ENCODE measurements around the gene SEMA4D.

SEMA4D gene

DNA sequence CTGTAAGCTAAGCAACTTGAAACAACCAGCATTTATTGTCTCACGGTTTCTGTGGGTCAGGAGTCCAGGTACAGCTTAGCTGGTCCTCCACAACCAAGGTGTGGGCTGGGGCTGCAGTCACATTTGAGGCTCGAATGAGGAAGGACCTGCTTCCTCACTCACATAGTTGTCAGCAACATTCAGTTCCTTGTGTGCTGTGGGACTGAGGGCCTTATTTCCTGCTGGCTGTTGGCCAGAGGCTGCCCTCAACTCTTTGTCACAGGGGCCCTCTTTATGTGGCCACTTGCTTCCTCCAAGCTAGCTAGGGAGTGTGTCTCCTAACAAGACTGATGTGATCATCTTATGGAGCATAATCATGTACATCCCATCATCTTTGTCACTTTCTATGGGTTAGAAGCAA, 29.2 kb upstream of the SEMA4D start:
- no peak for DNase-seq

DNA sequence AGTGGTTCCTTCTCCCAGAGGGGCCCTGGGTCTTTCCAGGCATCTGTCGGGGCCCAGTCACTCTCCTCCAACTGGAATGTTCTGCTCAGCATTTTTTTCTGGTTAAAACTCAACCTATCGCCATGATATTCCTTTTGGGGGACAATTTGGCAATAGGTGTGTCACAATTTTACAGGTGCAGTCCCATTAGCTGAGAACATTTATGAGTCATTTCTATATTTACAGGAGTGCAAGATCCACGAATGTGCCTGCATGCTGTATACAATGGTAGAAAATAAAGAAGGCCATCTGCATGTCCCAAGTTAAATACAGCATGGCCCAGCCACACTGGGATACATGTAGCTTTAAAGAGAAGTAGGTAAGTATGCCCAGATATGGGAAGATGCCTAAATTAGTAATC, 28.8 kb upstream of the SEMA4D start:
- no peak for DNase-seq

- no peak for DNase-seq
These were observed 27.8 kb upstream of the SEMA4D start for GRCh38 chr9:89525446-89526374.

DNA sequence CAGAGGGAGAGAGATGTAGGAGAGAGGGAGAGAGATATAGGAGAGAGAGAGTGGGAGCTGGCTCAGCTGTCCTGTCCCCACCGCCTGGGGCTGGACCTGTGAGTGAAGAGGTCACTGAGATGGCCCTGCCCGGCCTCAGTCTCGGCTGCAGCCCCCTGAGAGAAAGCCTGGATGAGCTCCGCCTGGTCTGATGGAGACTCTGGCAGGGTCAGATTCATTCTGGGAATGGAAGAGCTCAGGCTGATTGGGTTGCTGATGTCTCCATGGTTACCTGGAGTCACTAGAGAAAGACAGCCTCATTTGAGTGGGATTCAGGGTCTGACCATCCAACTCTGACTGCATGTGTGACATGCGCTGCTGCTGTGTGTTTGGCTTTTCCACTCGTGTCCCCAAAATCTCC, 27.1 kb upstream of the SEMA4D start:
- no peak for DNase-seq

DNA sequence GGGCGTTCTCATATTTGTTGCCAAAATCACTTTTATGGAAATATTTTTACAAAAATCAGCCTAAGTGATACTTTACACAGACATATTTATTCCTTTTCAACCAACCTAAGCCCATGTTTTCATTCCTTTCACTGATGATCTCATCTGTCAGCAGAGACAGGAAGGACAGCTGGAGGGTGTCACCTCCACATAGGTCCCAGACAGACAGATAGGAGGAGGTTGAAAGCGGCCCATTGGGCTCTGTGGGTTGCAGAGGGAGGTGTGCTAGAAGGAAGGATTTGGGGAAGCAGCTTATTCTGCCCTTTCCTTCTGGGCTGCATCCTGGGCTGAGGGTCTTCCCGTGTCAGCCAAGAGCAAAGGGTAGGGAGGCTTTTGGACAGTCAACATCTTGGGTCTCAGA, 26.0 kb upstream of the SEMA4D start:
- DNase-seq, result peak; percentile 68

- DNase-seq, result no peak
These were observed 25.0 kb upstream of the SEMA4D start for GRCh38 chr9:89522959-89523285.

DNA sequence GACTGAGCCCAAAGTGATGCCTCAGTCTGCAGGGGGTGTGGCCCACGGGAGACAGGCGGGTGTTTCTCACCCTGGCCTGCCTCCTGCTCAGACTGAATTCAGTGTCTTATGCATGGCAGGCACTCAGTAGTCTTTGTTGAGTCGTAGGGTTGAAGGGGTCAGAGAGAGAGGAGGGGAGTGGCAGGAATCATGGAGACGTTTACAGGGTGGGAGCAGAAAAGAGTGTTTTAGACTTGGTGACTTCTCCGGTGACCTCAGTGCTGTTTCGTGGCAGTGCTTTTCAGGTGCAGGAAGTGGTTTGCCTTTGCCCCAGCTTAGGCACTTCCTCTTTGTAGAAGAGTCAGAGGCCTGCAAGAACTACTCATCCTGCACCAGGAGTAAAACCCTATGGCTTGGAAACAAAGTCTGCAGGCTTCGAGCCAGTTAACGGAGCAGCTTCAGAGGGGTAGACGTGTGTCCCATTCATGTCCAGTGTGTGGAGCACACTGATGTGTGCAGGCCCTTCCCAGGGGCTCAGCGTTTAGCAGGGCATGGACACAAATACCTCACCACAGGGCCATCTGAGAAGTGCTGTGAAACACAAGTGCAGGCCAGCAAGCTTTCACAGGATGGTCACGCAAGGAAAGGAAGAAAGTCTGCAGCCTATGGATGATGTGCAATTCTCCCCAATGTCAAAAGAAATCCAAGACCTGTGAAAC, 24.5 kb upstream of the SEMA4D start:
- peak; percentile 83 for DNase-seq

DNA sequence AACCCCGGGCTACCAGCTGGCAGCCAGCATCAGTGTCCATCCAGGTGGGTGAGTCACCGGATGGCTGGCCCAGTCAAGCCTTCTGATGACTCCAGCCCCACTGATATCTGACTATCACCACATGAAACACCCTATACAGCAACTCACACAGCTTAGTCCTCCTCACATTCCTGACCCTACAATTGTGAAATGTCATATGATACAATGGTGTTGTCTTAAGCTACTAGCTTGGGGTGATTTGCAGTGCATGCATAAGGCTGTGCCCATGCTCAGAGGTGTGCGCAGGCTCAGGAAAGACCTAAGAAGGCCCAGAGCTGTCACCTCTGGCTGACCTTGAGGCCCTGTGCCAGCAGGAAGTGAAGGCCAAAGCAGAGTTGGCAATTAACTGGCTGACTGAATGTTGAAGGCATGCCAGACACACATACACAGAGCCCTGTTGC, 21.5 kb upstream of the SEMA4D start:
- no peak for DNase-seq

DNA sequence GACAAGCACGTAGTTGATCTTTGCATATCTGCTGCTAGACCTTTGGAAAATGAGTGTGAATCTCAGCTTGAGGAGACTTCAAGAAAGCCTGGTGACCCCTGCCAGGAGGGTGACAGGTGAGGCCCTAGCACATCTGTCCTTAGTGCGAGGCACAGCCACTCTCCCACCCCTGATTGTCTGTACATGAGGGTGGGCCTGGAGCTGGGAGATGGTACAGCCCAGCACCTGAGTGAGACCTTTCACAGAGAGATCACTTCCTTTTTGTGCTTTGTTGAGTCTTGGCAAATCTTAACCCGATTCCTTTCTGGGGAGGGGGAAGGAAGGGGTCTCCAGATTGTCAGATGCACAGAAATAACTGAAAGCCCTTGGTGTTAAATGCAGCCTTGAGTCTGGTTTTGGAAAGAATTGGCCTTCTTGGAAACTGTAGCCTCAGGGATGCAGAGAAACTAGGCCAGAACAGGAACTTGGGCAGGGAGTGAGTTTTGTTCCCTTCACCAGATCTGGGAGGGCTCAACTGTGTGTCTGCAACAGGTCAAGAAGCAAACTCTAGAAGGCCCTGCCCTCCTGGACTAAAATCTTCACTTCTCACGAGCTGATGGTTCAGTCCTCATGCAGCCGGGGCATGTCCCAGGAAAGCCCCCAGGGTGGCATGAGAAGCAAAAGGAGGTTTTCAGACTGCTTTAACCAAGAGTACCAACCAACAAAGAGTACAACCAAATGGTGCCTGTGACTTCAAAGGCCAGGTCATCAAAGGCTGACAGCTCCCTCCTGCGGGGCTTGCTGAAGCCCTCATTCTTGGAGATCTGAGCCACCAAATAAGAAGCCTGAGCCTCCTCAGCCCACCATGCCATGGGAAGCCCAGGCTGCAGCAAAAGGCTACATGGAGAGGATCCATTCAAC, 20.8 kb upstream of the SEMA4D start:
- no peak for DNase-seq

DNA sequence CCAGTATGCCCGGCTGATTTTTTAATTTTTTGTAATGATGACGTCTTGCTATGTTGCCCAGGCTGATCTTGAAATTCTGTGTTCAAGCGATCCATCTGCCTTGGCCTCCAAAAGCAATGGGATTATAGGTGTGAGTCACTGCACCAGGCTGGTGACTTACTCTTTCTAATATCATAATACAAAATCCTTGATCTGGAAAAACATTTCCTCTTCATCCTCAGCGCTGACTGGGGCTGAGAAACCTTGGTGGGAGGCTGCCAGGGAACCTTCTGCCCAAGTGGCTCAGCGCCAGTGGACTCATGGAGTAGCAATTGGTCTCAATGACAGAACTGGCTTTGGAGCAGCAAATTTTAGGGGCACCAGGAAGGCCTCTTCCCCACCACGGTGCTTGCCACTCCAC, 17.5 kb upstream of the SEMA4D start:
- no peak for DNase-seq

DNA sequence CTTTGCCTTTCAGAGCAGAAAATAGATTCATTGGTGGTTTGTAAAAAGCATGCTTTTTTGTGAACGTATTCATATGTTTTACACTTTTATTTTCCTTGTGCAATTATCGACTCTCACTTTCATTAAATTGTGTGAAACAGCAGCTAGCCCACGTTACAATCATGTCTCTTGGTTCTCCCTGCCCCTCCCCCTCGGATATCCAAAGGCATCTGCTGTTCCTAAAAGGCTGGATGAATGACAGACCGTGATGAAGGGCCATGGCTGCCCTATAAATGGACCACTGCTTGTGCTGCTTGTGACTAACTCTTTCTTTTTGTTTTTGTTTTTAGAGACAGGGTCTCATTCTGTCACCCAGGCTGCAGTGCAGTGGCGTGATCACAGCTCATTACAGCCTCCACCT, 17.0 kb upstream of the SEMA4D start:
- DNase-seq, result no peak

DNA sequence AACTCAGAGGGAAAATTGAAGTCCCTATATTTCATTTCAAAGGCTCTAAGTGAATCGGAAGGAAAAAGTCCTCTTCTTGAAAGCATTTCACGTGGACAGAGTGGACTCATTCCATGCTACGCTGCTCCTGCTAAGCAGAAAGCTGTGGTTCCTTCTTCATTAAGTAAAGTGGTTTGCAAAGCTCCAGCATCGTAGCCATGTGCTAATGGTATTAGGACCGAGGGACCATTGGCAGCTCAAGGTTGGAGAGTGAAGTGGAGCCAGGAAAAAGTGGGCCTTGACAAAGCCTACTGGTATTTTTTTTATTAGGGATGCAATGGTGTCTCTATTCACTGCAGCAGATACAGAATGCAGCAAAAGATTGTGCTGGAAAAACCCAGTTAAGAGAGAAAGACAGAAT, 16.4 kb upstream of the SEMA4D start:
- DNase-seq, result no peak

DNA sequence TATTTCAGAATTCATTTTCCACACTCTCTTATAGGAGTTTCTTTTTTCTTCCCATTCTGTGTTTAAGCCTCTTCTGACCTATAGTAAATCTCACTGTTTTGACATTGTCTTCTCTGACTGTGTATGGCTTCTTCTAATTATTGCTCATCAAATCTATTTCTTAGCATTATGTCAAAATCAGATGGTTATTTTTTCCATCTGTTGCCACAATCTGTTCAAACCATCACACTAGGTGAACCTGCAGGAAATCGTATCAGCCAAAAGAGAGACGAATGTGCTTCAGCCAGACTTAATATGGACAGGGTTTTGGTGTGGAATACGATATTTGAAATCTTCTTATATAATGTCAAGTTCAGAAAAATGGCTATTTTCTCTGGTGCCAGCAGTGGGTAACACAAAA, 15.9 kb upstream of the SEMA4D start:
- no peak for DNase-seq

GRCh38 chr9:89512382-89512781, 14.5 kb upstream of the SEMA4D start:
- DNase-seq, result no peak

GRCh38 chr9:89508951-89509615, 11.2 kb upstream of the SEMA4D start:
- DNase-seq, result no peak

DNA sequence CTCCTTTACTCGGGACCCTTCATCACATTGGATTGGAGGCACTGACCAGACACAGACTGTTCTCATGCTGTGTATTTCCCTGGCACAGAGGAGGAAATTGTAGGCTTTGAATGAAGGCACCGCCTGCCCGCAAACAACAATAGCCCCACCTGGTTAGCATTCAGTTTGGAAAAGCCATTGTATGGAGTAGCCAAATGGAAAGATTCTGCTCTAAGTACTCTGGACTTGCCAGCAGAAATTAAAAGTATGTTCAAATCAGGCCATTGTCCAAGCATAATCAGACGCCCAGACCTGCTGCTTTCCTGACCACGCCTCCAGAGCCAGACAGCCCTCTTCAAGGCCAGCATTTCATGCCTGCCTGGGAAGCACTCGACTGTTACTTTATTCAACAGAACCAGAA, 8.0 kb upstream of the SEMA4D start:
- no peak for DNase-seq

- DNase-seq, result no peak
These were observed 7.1 kb upstream of the SEMA4D start for GRCh38 chr9:89505048-89505447.

GRCh38 chr9:89502671-89503070, 4.8 kb upstream of the SEMA4D start:
- DNase-seq, result no peak

DNA sequence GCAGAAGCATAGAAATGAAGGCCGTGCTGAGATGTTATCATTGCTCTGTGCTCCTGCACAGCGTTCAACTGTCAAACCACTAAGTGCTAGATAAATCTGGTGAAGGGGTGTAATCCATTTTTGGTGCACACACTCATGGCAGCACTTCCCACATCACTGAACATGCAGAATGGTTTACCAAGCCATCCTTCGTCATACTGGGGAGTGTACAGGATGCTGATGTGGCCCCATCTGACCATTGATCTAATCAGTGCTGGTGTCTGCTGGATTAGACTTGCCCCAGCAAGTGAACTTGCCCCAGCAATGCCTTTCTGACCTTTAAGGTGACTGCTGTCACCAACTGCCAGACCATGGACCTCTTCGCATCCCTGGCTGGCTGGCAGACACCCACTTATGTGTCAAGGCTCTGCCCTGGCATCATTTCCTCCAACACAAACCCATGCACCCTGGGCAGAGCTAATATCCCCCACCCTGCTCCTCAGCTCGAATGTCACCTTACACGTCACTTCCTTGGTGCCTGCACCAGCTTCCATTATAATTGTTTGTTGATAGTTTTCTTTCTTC, 4.2 kb upstream of the SEMA4D start:
- DNase-seq, result peak; percentile 71

DNA sequence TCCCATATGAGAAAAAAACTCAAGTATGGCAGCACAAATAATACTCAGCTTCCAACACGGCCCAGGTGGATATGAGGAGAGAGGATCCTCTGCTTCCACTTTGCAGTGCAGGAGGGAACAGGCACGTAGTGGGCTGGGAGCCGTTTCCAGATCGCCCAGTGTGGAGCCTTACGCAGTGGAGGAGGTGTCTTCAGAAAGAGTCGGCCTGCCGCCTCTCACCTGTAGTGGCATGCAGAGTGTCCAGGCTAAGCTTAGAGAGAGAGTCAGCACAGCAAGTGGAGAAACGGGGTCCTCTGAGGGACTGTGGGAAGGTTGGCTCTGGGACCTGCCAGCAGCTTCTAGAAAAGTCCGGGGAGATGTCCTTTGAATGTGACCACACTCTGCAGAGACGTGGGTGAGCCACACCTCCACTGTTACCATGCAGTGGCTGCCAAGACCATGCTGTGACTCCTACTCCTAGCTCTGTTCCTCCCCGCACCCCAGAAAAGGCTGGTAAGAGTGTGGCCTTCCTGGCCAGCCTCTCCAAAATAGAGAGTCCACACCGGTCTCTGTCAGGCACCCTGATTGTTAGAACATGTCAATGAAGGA, 3.5 kb upstream of the SEMA4D start:
- no peak for DNase-seq

DNA sequence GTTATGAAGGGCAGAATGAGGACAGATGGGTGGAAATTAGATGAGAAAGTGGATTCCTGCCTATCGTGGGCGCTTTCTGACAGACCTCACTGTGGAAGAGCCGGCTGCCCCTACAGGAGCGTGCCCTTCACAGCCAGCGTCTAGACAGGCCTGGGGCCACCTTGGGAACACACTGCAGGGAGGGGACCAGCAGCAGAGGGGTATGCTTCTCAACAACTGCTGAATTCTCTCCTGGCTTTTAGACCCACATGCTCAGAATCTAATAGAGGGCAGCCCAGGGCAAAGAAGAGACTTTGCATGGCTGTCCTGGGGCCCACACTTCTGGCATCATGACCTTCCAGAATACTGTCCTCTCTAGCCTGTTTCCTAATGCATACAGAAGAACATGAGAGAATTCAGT, 2.1 kb upstream of the SEMA4D start:
- no peak for DNase-seq

DNA sequence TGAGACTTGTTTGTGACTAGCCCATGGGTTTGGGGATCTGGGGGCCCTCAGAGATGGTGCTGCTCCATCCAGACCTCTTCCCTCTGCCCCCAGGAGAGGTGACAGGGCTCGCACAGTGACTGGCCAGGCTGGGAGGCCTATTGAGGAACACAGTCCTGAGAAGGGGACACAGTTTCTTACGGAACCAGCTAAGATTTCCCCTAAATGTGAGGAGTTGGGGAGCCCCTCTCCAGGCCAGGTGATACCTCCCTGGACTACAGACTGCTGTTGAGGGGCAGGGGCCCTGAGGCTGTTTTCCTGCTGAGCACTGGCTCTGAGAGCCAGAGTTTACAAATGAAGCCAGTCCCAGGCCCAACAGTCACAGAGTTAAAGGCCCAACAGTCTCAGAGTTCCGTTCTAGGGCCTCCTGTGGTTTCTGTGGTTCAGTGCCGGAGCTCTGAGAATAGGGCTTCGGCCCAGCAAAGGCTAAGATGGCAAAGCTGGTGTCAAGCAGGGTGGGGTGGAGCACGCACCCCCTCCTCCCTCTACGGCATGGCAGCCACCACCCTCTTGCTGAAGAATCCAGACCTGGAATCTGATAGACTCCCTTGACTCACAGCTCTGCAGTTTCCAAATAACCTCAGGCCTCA, 1.1 kb upstream of the SEMA4D start:
- peak; percentile 70 for DNase-seq
